NB4 (cell line): Measurements from ENCODE around the gene HOXB2.

Source experiments
- POLR2A ChIP-seq: IDR thresholded peaks from 2 replicates; pipeline ENCODE4 v1.6.1; 2011; ENCODE audit warnings: mild to moderate bottlenecking; ENCODE audit not compliant: insufficient read length; ENCODE audit errors: extremely low read depth
- TF ChIP-seq, protein P1 (sequence below): IDR thresholded peaks from one replicate; pipeline ENCODE4 v1.5.1; 2012; ENCODE audit warnings: low read depth, low read length
- TF ChIP-seq, protein P2 (sequence below): IDR thresholded peaks from 2 replicates; pipeline ENCODE4 v1.6.1; 2011; ENCODE audit warnings: low read depth, low read length

DNA sequence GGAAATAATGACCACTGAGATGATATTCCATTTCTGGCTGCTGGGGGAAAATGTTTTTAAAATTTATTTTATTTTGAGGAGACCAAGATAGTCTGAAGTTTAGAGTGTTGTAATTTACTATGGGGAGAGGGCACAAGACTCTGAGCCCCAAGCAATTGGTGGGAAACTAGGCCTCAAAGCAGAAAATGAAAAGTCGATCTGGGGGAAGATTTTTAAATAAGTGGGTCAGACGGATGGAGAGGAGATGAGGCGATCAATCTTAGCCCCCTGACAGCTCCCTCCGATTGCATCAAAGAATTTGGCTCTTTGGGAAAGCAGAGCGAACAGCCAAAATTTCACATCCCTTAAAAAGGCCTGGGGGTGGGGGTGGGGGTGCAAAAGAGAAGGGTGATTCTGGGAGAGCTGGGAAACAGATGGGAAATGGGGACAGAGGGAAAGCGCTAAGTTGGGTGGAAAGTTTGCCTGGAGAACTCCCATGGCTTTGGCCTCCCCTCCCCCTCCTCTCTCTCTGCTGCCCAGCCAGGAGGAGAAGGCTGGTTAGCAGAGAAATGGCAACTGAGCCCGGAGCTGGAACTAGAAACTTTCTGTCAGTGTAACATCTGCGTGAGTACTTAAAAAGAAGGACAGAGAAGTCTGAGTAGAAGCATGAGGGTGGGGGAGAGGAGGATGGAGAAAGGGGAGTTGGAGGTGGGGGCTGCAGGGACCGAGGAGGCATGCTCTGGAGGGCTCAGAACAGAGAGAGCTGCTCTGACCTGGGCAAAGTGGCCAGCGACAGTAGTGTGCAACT is 1.4 kb upstream of the HOXB2 start:
- TF ChIP-seq, protein P1, sequence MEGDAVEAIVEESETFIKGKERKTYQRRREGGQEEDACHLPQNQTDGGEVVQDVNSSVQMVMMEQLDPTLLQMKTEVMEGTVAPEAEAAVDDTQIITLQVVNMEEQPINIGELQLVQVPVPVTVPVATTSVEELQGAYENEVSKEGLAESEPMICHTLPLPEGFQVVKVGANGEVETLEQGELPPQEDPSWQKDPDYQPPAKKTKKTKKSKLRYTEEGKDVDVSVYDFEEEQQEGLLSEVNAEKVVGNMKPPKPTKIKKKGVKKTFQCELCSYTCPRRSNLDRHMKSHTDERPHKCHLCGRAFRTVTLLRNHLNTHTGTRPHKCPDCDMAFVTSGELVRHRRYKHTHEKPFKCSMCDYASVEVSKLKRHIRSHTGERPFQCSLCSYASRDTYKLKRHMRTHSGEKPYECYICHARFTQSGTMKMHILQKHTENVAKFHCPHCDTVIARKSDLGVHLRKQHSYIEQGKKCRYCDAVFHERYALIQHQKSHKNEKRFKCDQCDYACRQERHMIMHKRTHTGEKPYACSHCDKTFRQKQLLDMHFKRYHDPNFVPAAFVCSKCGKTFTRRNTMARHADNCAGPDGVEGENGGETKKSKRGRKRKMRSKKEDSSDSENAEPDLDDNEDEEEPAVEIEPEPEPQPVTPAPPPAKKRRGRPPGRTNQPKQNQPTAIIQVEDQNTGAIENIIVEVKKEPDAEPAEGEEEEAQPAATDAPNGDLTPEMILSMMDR, result no peak
- TF ChIP-seq POLR2A, result no peak
- TF ChIP-seq, protein P2, sequence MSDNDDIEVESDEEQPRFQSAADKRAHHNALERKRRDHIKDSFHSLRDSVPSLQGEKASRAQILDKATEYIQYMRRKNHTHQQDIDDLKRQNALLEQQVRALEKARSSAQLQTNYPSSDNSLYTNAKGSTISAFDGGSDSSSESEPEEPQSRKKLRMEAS, result no peak
